K562 (cell line): ENCODE measurements around the gene ADCY6. TPM values are rescaled to one million over a fixed set of nuclear protein-coding genes. Genes with fewer than 3 reads are reported as not detected.

Experiments used
- BRCA1 ChIP-seq, 2 experiments: fragments of 450-650 bp in 1 of 2; sonication (generic) in 1 of 2; formaldehyde crosslinking in 1 of 2; IDR thresholded peaks; 2 replicates each; pipeline versions ENCODE4 v1.5.0 to v1.6.1; 2017 to 2020; ENCODE audit warnings: mild to moderate bottlenecking in 1 of 2, missing genetic modification reagents in 1 of 2
- GABPB2 ChIP-seq: fragments of 250-450 bp; sonication (Bioruptor Pico); conservative IDR thresholded peaks from 2 replicates; pipeline ENCODE4 v1.5.1; 2021; ENCODE audit warnings: mild to moderate bottlenecking
- MTA3 ChIP-seq: fragments of 450-650 bp; formaldehyde crosslinking; IDR thresholded peaks from 2 replicates; pipeline ENCODE4 v1.6.1; 2017; ENCODE audit warnings: mild to moderate bottlenecking, borderline replicate concordance
- MYC ChIP-seq, 2 experiments: fragments of 250-450 bp in 1 of 2; sonication (Bioruptor Pico) in 1 of 2; IDR thresholded peaks; 2 replicates each; pipeline versions ENCODE4 v1.5.1 to v1.6.1; 2012 to 2021; ENCODE audit warnings: low read depth in 2 of 2, borderline replicate concordance in 1 of 2, improper control_type of control experiment in 1 of 2, low read length in 1 of 2, mild to moderate bottlenecking in 1 of 2, moderate library complexity in 1 of 2
- NFIC ChIP-seq: fragments of 450-650 bp; IDR thresholded peaks from 2 replicates; pipeline ENCODE4 v1.6.1; 2017; ENCODE audit warnings: mild to moderate bottlenecking, inconsistent platforms
- RBFOX2 ChIP-seq: fragments of 200-400 bp; formaldehyde crosslinking; IDR thresholded peaks from 2 replicates; pipeline ENCODE4 v1.6.1; 2017; ENCODE audit warnings: low read depth, mild to moderate bottlenecking, low read length, moderate library complexity
- RHOXF2B ChIP-seq: fragments of 250-450 bp; sonication (Bioruptor Pico); conservative IDR thresholded peaks from 2 replicates; pipeline ENCODE4 v1.5.1; 2021
- SETDB1 ChIP-seq: IDR thresholded peaks from one replicate; pipeline ENCODE4 v1.6.1; 2012; ENCODE audit warnings: low read length, control low read depth, inconsistent platforms
- SMC3 ChIP-seq: conservative IDR thresholded peaks from 2 replicates; pipeline ENCODE4 v1.6.1; 2011; ENCODE audit warnings: low read depth, low read length, improper control_type of control experiment; ENCODE audit not compliant: insufficient read depth
- SRF ChIP-seq, 2 experiments: fragments of 250-450, 450-650 bp in 1 of 2; sonication (Bioruptor Pico) in 1 of 2; sonication (generic) in 1 of 2; formaldehyde crosslinking; IDR thresholded peaks; 2 replicates each; pipeline versions ENCODE4 v1.5.0 to v1.5.1; 2020 to 2022; ENCODE audit warnings: mild to moderate bottlenecking in 1 of 2, missing genetic modification reagents in 1 of 2
- ZNF316 ChIP-seq: fragments of 450-650 bp; IDR thresholded peaks from 2 replicates; pipeline ENCODE4 v1.6.1; 2016
- ZNF318 ChIP-seq, 2 experiments: fragments of 450-650 bp; IDR thresholded peaks; 2 replicates each; pipeline ENCODE4 v1.6.1; 2016; ENCODE audit warnings: mild to moderate bottlenecking in 2 of 2, borderline replicate concordance in 1 of 2, low read depth in 1 of 2, moderate library complexity in 1 of 2
- ZNF57 ChIP-seq: fragments of 450-650 bp; formaldehyde crosslinking; IDR thresholded peaks from 2 replicates; pipeline ENCODE4 v1.4.0; 2020; ENCODE audit warnings: mild to moderate bottlenecking, moderate library complexity
- ZNF583 ChIP-seq: fragments of 250-450 bp; sonication (Bioruptor Pico); IDR thresholded peaks from 2 replicates; pipeline ENCODE4 v1.4.0; 2020
- ZNF639 ChIP-seq, 2 experiments: fragments of 200-800 bp in 1 of 2; sonication (Bioruptor generic) in 1 of 2; sonication (generic) in 1 of 2; formaldehyde crosslinking in 1 of 2; IDR thresholded peaks in 1 of 2; conservative IDR thresholded peaks in 1 of 2; 2 replicates each; pipeline versions ENCODE4 v1.5.0 to v1.6.1; 2016 to 2020; ENCODE audit warnings: missing compliant biosample characterization in 1 of 2, missing genetic modification characterization in 1 of 2, missing genetic modification reagents in 1 of 2
- ZNF696 ChIP-seq: fragments of 250-450 bp; sonication (Bioruptor Pico); conservative IDR thresholded peaks from 2 replicates; pipeline ENCODE4 v1.4.0; 2020; ENCODE audit warnings: mild to moderate bottlenecking, moderate library complexity
- ZNF77 ChIP-seq: fragments of 250-450 bp; sonication (Bioruptor Pico); IDR thresholded peaks from 2 replicates; pipeline ENCODE4 v1.5.0; 2020
- ZNF79 ChIP-seq: fragments of 250-450 bp; sonication (Bioruptor Pico); IDR thresholded peaks from 2 replicates; pipeline ENCODE4 v1.4.0; 2020; ENCODE audit warnings: low read depth, mild to moderate bottlenecking, moderate library complexity
- polyA plus RNA-seq, 8 experiments: library from polyadenylated mRNA; depleted of rRNA in 4 of 8; stranded (reverse) in 5 of 8; unstranded in 3 of 8; fragments of >200 nt; fragmentation: Nextera tagmentation in 2 of 8; fragmentation: Illumina TruSeq in 1 of 8; extraction: Ambion mirVana in 2 of 8; extraction: Trizol in 1 of 8; gene quantifications; 2 replicates each; pipeline versions ENCODE4 v1.2.1 to v1.2.3, GENCODE V29; 2011 to 2014; ENCODE audit warnings: inconsistent platforms in 1 of 8, missing spikeins in 1 of 8
- total RNA-seq, 7 experiments: library from RNA; depleted of rRNA in 6 of 7; stranded (reverse); fragments of >200 nt in 6 of 7; fragmentation: Illumina TruSeq in 2 of 7; extraction: Trizol in 2 of 7; gene quantifications; 2 replicates each; pipeline versions ENCODE4 v1.2.1 to v1.2.3, GENCODE V29; 2011 to 2021; ENCODE audit warnings: low replicate concordance in 1 of 7

ADCY6 gene
- total and polyA plus RNA-seq, 9 of the 15 experiments (the other 6 are each of a cell fraction or from before 2014, with no cell fraction given), result 0.01 to 1.0 (median 0.53) TPM

GRCh38 chr12:48716493-48717251 lies 72.2 kb downstream of the ADCY6 start, which contains the start of gene CCNT1 (continued):
- TF ChIP-seq ZNF316, result no peak
- no peak for TF ChIP-seq GABPB2
- no peak for TF ChIP-seq ZNF696
- no peak for TF ChIP-seq BRCA1 (IDR thresholded peaks at IDR 0.05)
- no peak; the same call in 1 of the 2 replicates for TF ChIP-seq BRCA1 (CRISPR knock-in tag; IDR thresholded peaks at IDR 0.05)
- TF ChIP-seq MTA3, result peak; percentile 98
- peak; percentile 64 for TF ChIP-seq NFIC
- TF ChIP-seq SMC3, result no peak
- TF ChIP-seq ZNF583 (CRISPR knock-in tag), result no peak
- TF ChIP-seq ZNF639 (CRISPR knock-in tag; conservative IDR thresholded peaks at IDR 0.05 in 1 of 2, IDR thresholded peaks at IDR 0.05 in 1 of 2), result peak in 1 of 2 experiments; percentile 98; a peak in 2 of 4 replicates
- no peak for TF ChIP-seq RHOXF2B (CRISPR knock-in tag)
- no peak for TF ChIP-seq ZNF77 (CRISPR knock-in tag)
- TF ChIP-seq MYC (IDR thresholded peaks at IDR 0.05; ENCODE audit: low read depth, low read length), result peak; percentile 21; the same call in 1 of the 2 replicates
- peak; percentile 84; the same call in 1 of the 2 replicates for TF ChIP-seq MYC (CRISPR knock-in tag; IDR thresholded peaks at IDR 0.05; ENCODE audit: borderline replicate concordance, low read depth)
- TF ChIP-seq ZNF57 (CRISPR knock-in tag), result no peak
- peak; percentile 90 for TF ChIP-seq RBFOX2
- TF ChIP-seq SRF (CRISPR knock-in tag; IDR thresholded peaks at IDR 0.05), result no peak
- no peak for TF ChIP-seq ZNF79 (CRISPR knock-in tag)
- no peak for TF ChIP-seq SETDB1
- peak in 1 of 2 experiments; percentile 52; a peak in 1 of 4 replicates for TF ChIP-seq ZNF318 (IDR thresholded peaks at IDR 0.05; ENCODE audit: borderline replicate concordance in 1 of 2, low read depth in 1 of 2)
